ENCODE measurements around the gene RAD18. TPM values are rescaled to one million over a fixed set of nuclear protein-coding genes. Genes with fewer than 3 reads are reported as not detected.

The RAD18 gene
- total RNA-seq, 2 donors from 2014 or later, result 44.5 to 51.7 TPM

- Mint-ChIP-seq H3K4me3 (no peak overlapping the region), H3K9me3 (no peaks in the 10 kb centered on the region), H3K27ac (no peak overlapping the region), H3K4me1 (ENCODE audit: low read depth) (no peaks in the 10 kb centered on the region), H3K36me3 (ENCODE audit: insufficient read depth in 2 of 2) (no peaks in the 10 kb centered on the region), H3K27me3 (ENCODE audit: low read depth) (no peaks in the 10 kb centered on the region)
- ATAC-seq (replicated peaks in 1 of 2) (no peak), DNase-seq (no peak)
Observed at GRCh38 chr3:8838234-8838633, 125.0 kb downstream of the RAD18 start.

GRCh38 chr3:8837162-8837561 lies 126.1 kb downstream of the RAD18 start:
- Mint-ChIP-seq H3K36me3 (ENCODE audit: insufficient read depth in 2 of 2) (no peaks in the 10 kb centered on the region), H3K27me3 (ENCODE audit: low read depth) (no peaks in the 10 kb centered on the region), H3K4me3 (no peak overlapping the region), H3K4me1 (ENCODE audit: low read depth) (no peaks in the 10 kb centered on the region), H3K9me3 (no peaks in the 10 kb centered on the region), H3K27ac (no peak overlapping the region)
- DNase-seq, result no peak
- no peak for ATAC-seq (replicated peaks in 1 of 2)

GRCh38 chr3:8836096-8836495 lies 127.2 kb downstream of the RAD18 start:
- no peak overlapping the region for H3K27ac Mint-ChIP-seq
- H3K36me3 Mint-ChIP-seq (ENCODE audit: insufficient read depth in 2 of 2), result no peaks in the 10 kb centered on the region
- DNase-seq, result no peak
- no peak for ATAC-seq (replicated peaks in 1 of 2)
- H3K27me3 Mint-ChIP-seq (ENCODE audit: low read depth), result no peaks in the 10 kb centered on the region
- H3K4me1 Mint-ChIP-seq (ENCODE audit: low read depth), result no peaks in the 10 kb centered on the region
- H3K9me3 Mint-ChIP-seq, result no peaks in the 10 kb centered on the region
- no peak overlapping the region for H3K4me3 Mint-ChIP-seq

GRCh38 chr3:8835385-8835784 lies 127.9 kb downstream of the RAD18 start:
- DNase-seq, result no peak
- Mint-ChIP-seq H3K9me3 (no peaks in the 10 kb centered on the region), H3K4me1 (ENCODE audit: low read depth) (no peaks in the 10 kb centered on the region), H3K27me3 (ENCODE audit: low read depth) (no peaks in the 10 kb centered on the region), H3K27ac (no peak overlapping the region), H3K36me3 (ENCODE audit: insufficient read depth in 2 of 2) (no peaks in the 10 kb centered on the region), H3K4me3 (no peak overlapping the region)
- no peak for ATAC-seq (replicated peaks in 1 of 2)

- H3K9me3 Mint-ChIP-seq, result no peaks in the 10 kb centered on the region
- DNase-seq (no peak), ATAC-seq (replicated peaks in 1 of 2) (no peak)
- no peaks in the 10 kb centered on the region for H3K4me1 Mint-ChIP-seq (ENCODE audit: low read depth)
- no peak overlapping the region for H3K4me3 Mint-ChIP-seq
- no peaks in the 10 kb centered on the region for H3K27me3 Mint-ChIP-seq (ENCODE audit: low read depth)
- no peaks in the 10 kb centered on the region for H3K36me3 Mint-ChIP-seq (ENCODE audit: insufficient read depth in 2 of 2)
- no peak overlapping the region for H3K27ac Mint-ChIP-seq
Observed at GRCh38 chr3:8834974-8835373, 128.3 kb downstream of the RAD18 start.

- Mint-ChIP-seq H3K27ac (no peak overlapping the region), H3K4me1 (ENCODE audit: low read depth) (no peaks in the 10 kb centered on the region), H3K27me3 (ENCODE audit: low read depth) (no peaks in the 10 kb centered on the region), H3K4me3 (no peak overlapping the region), H3K36me3 (ENCODE audit: insufficient read depth in 2 of 2) (no peaks in the 10 kb centered on the region), H3K9me3 (no peaks in the 10 kb centered on the region)
- no peak for ATAC-seq (replicated peaks in 1 of 2)
- DNase-seq, result no peak
Observed at GRCh38 chr3:8827641-8828040, 135.6 kb downstream of the RAD18 start.

Other genes with a start within 250 kb of the RAD18 start
- gene CAV3, start 229.7 kb downstream of the RAD18 start, total RNA-seq, result not detected
- gene OXTR, start 193.9 kb downstream of the RAD18 start, total RNA-seq, result 1 to 10 TPM in 1 of 2 donors, under 1 TPM in 1; 0.62 to 1.5 TPM